K562 (cell line): ENCODE data around the gene DCLK1. TPM values are rescaled to one million over a fixed set of nuclear protein-coding genes. Genes with fewer than 3 reads are reported as not detected.

Experiments used
- ATAC-seq: fragments of 200-7000 bp; cut with Tn5 transposase; 3 replicates; pipeline ENCODE4 v1.9.1; 2020; ENCODE audit warnings: moderate library complexity
- BruUV-seq: library from RNA; stranded (reverse); fragments of 400-500 nt; replicated peaks from 2 replicates; lab custom pipeline; 2021; lab: Mats Ljungman, UMichigan
- CTCF ChIA-PET: fragments of 300-600 bp; formaldehyde crosslinking; extraction: SDS; loops from one replicate; lab custom pipeline; 2021; ENCODE audit warnings: low intra/inter-chr PET ratio; lab: Yijun Ruan, JAX
- POLR2A ChIA-PET: fragments of 300-600, 350-650 bp; sonication (Branson Sonifier 250); formaldehyde crosslinking; extraction: SDS; loops from one replicate; lab custom pipeline; 2021; ENCODE audit warnings: antibody characterized with exemption, inconsistent platforms; lab: Yijun Ruan, JAX
- DNase-seq, 4 experiments: peaks; one replicate each; pipeline versions ENCODE4 v3.0.0 to v3.0.0-alpha.2; 2011 to 2018; ENCODE audit warnings: low spot score in 3 of 4, mixed read lengths in 3 of 4; ENCODE audit errors: extremely low read depth in 1 of 4
- FAIRE-seq: peaks from 2 replicates; lab custom pipeline; 2011; peaks lifted over from hg19 to GRCh38; lab: Jason Lieb, UNC
- H2AFZ ChIP-seq: 2 replicates; pipeline ENCODE4 v1.6.0; 2011; ENCODE audit warnings: low read depth, low read length, control low read depth, inconsistent platforms
- H3K27ac ChIP-seq: fragments of 200-600 bp; 3 replicates; pipeline ENCODE4 v1.8.0; 2011; ENCODE audit warnings: low read depth, mild to moderate bottlenecking, control low read depth, inconsistent platforms, low read length, moderate library complexity, mixed read lengths; ENCODE audit errors: extremely low read depth
- H3K27me3 ChIP-seq, 2 experiments: fragments of 300-600 bp in 1 of 2; 2 replicates in 1 of 2; 3 replicates in 1 of 2; pipeline versions ENCODE4 v1.6.0 to v1.8.0; 2011; ENCODE audit warnings: inconsistent platforms in 2 of 2, low read length in 2 of 2, mild to moderate bottlenecking in 1 of 2, mixed read lengths in 1 of 2, moderate library complexity in 1 of 2; ENCODE audit not compliant: control insufficient read depth in 2 of 2, insufficient read depth in 2 of 2
- H3K36me3 ChIP-seq: fragments of 300-600 bp; 3 replicates; pipeline ENCODE4 v1.8.0; 2011; ENCODE audit warnings: mild to moderate bottlenecking, low read length, inconsistent platforms; ENCODE audit not compliant: control insufficient read depth, insufficient read depth
- H3K4me1 ChIP-seq, 2 experiments: fragments of 200-600 bp in 1 of 2; replicated peaks in 1 of 2; 2 replicates in 1 of 2; 3 replicates in 1 of 2; pipeline versions ENCODE4 v1.5.1 to v1.8.0; 2011; ENCODE audit warnings: inconsistent platforms in 2 of 2, low read length in 2 of 2, mild to moderate bottlenecking in 1 of 2, mixed read lengths in 1 of 2, moderate library complexity in 1 of 2; ENCODE audit not compliant: control insufficient read depth in 2 of 2, insufficient read depth in 2 of 2
- H3K4me2 ChIP-seq: 2 replicates; pipeline ENCODE4 v1.6.1; 2011; ENCODE audit warnings: low read length, control low read depth, inconsistent platforms, mixed read lengths; ENCODE audit not compliant: insufficient read depth
- H3K4me3 ChIP-seq: fragments of 200-600 bp; sonication (generic), shearing (Covaris generic); 2 replicates; pipeline ENCODE4 v1.5.1; 2016; ENCODE audit warnings: control low read depth, inconsistent platforms
- H3K79me2 ChIP-seq: fragments of 200-600 bp; 3 replicates; pipeline ENCODE4 v1.8.0; 2011; ENCODE audit warnings: low read length, inconsistent platforms; ENCODE audit not compliant: control insufficient read depth, insufficient read depth
- H3K9ac ChIP-seq, 2 experiments: 2 replicates each; pipeline versions ENCODE4 v1.6.0 to v1.6.1; 2011; ENCODE audit warnings: low read depth in 2 of 2, low read length in 2 of 2, control low read depth in 1 of 2, inconsistent platforms in 1 of 2, mild to moderate bottlenecking in 1 of 2, mixed read lengths in 1 of 2; ENCODE audit not compliant: insufficient read depth in 1 of 2
- H3K9me1 ChIP-seq: one replicate; pipeline ENCODE4 v1.6.0; 2011; ENCODE audit warnings: inconsistent platforms, mild to moderate bottlenecking, low read length, moderate library complexity; ENCODE audit not compliant: control insufficient read depth, insufficient read depth
- H3K9me3 ChIP-seq: replicated peaks from 2 replicates; pipeline ENCODE4 v1.5.1; 2011; ENCODE audit warnings: low read depth, low read length, inconsistent platforms; ENCODE audit not compliant: control insufficient read depth, insufficient read depth
- H4K20me1 ChIP-seq: replicated peaks from 2 replicates; pipeline ENCODE4 v1.6.1; 2011; ENCODE audit warnings: low read length, inconsistent platforms, mixed read lengths; ENCODE audit not compliant: control insufficient read depth, insufficient read depth
- FIP1L1 ChIP-seq: fragments of 200-400 bp; formaldehyde crosslinking; IDR thresholded peaks from 2 replicates; pipeline ENCODE4 v1.6.1; 2018; ENCODE audit warnings: mild to moderate bottlenecking, low read depth, low read length; ENCODE audit not compliant: poor library complexity, severe bottlenecking
- KLF13 ChIP-seq: fragments of 450-650 bp; IDR thresholded peaks from 2 replicates; pipeline ENCODE4 v1.6.1; 2016; ENCODE audit warnings: missing genetic modification characterization, low read depth, mild to moderate bottlenecking, missing compliant biosample characterization, moderate library complexity, borderline replicate concordance
- PATZ1 ChIP-seq: fragments of 250-450 bp; sonication (Bioruptor Pico); IDR thresholded peaks from 2 replicates; pipeline ENCODE4 v1.5.0; 2020; ENCODE audit warnings: mild to moderate bottlenecking, borderline replicate concordance
- WHSC1 ChIP-seq: IDR thresholded peaks from one replicate; pipeline ENCODE4 v1.6.1; 2012; ENCODE audit warnings: low read length, control low read depth, inconsistent platforms
- ZNF384 ChIP-seq: IDR thresholded peaks from 2 replicates; pipeline ENCODE4 v1.6.1; 2012; ENCODE audit warnings: low read depth, low read length, improper control_type of control experiment
- ZNF408 ChIP-seq: fragments of 250-450 bp; sonication (Bioruptor Pico); IDR thresholded peaks from 2 replicates; pipeline ENCODE4 v1.4.0; 2020; ENCODE audit warnings: low read depth, mild to moderate bottlenecking, moderate library complexity
- ZNF41 ChIP-seq: fragments of 250-450 bp; sonication (Bioruptor Pico); conservative IDR thresholded peaks from 2 replicates; pipeline ENCODE4 v1.4.0; 2020; ENCODE audit warnings: mild to moderate bottlenecking
- ZNF507 ChIP-seq: conservative IDR thresholded peaks from 2 replicates; pipeline ENCODE4 v1.6.1; 2017; ENCODE audit warnings: missing genetic modification characterization, missing compliant biosample characterization
- ZNF655 ChIP-seq: fragments of 250-450 bp; sonication (Bioruptor Pico); IDR thresholded peaks from 2 replicates; pipeline ENCODE4 v1.5.0; 2021
- ZNF695 ChIP-seq: fragments of 450-650 bp; formaldehyde crosslinking; IDR thresholded peaks from 2 replicates; pipeline ENCODE4 v1.4.0; 2020; ENCODE audit warnings: mild to moderate bottlenecking, moderate library complexity
- WGBS: fragments of 100-300 bp; shearing (Covaris generic); methylation state at CpG from one replicate; pipeline ENCODE4 v1.1.6; 2016; ENCODE audit warnings: low coverage, mixed read lengths; ENCODE audit not compliant: insufficient coverage; ENCODE audit errors: missing lambda C conversion rate; 5-methylcytosine and 5-hydroxymethylcytosine counted together
- in situ Hi-C: fragments of 300-500 bp; cut with MboI; formaldehyde crosslinking; loops from 4 replicates; pipeline ENCODE4 v1.15.0; 2018; ENCODE audit warnings: inconsistent platforms, mixed read lengths
- intact Hi-C: fragments of 100-400 bp; cut with micrococcal nuclease; formaldehyde crosslinking; loops from 2 replicates; pipeline ENCODE4 v1.14.2; 2022
- polyA plus RNA-seq, 8 experiments: library from polyadenylated mRNA; depleted of rRNA in 4 of 8; stranded (reverse) in 5 of 8; unstranded in 3 of 8; fragments of >200 nt; fragmentation: Nextera tagmentation in 2 of 8; fragmentation: Illumina TruSeq in 1 of 8; extraction: Ambion mirVana in 2 of 8; extraction: Trizol in 1 of 8; gene quantifications; 2 replicates each; pipeline versions ENCODE4 v1.2.1 to v1.2.3, GENCODE V29; 2011 to 2014; ENCODE audit warnings: inconsistent platforms in 1 of 8, missing spikeins in 1 of 8
- total RNA-seq, 7 experiments: library from RNA; depleted of rRNA in 6 of 7; stranded (reverse); fragments of >200 nt in 6 of 7; fragmentation: Illumina TruSeq in 2 of 7; extraction: Trizol in 2 of 7; gene quantifications; 2 replicates each; pipeline versions ENCODE4 v1.2.1 to v1.2.3, GENCODE V29; 2011 to 2021; ENCODE audit warnings: low replicate concordance in 1 of 7
- TF ChIP-seq, protein P1 (sequence below), 2 experiments: IDR thresholded peaks; 2 replicates each; pipeline ENCODE4 v1.6.1; 2012; ENCODE audit warnings: improper control_type of control experiment in 2 of 2, low read depth in 2 of 2, low read length in 2 of 2, borderline replicate concordance in 1 of 2

The DCLK1 gene
- total and polyA plus RNA-seq, 9 of the 15 experiments (the other 6 are each of a cell fraction or from before 2014, with no cell fraction given): 0.07 TPM; not detected in 8

DNA sequence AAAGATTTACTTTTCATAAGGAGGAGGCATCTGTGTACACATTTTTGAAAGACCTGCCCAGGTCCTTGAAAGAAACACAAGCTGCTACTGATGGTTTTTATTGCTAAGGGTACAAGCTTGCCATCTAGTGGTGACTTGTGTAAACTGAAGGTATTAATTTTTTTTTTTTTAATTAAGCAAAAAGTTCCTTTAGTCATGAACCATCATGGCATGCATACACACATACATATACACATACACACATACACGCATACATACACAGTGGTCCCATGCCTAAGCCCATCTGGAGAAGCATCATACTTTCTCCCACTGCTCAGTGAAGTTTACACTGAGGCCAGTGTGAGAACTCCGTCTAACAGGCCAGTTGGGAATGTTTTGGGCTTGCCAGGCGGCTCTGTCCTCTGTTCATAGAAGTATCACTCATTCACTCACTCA, 312.5 kb downstream of the DCLK1 start (continued):
- TF ChIP-seq PATZ1 (no peak), ZNF384 (peak; percentile 54)

GRCh38 chr13:35817642-35818607, 313.3 kb downstream of the DCLK1 start:
- ChIA-PET CTCF (no interaction called here), POLR2A (interaction anchor here (0.6 kb wide), 1 partner anchor 9 kb away, joined by 3 read pairs; no protein-coding TSS in a partner anchor)
- intact Hi-C loops (no loop called here), in situ Hi-C loops (no loop called here)
- no peak for DNase-seq
- H3K9me3 ChIP-seq: no peaks in the 10 kb centered on the region
- H3K9me1 ChIP-seq: no peaks in the 10 kb centered on the region
- no peaks in the 10 kb centered on the region for H4K20me1 ChIP-seq
- 0% methylated on average over 5 of the region's 5 CpGs for WGBS
- H3K4me1 ChIP-seq: no peaks in the 10 kb centered on the region
- no peak overlapping the region for H3K4me3 ChIP-seq
- H3K4me2 ChIP-seq: no peak overlapping the region
- H3K27me3 ChIP-seq: no peaks in the 10 kb centered on the region
- H3K79me2 ChIP-seq: no peaks in the 10 kb centered on the region
- no peak overlapping the region for H3K27ac ChIP-seq
- no peak overlapping the region for H2AFZ ChIP-seq
- no TSS peak for BruUV-seq
- no peak for FAIRE-seq
- ATAC-seq: no peak
- no peak for TF ChIP-seq KLF13 (tag)
- TF ChIP-seq ZNF695: no peak
- no peak for TF ChIP-seq ZNF408 (CRISPR knock-in tag)
- TF ChIP-seq, protein P1, sequence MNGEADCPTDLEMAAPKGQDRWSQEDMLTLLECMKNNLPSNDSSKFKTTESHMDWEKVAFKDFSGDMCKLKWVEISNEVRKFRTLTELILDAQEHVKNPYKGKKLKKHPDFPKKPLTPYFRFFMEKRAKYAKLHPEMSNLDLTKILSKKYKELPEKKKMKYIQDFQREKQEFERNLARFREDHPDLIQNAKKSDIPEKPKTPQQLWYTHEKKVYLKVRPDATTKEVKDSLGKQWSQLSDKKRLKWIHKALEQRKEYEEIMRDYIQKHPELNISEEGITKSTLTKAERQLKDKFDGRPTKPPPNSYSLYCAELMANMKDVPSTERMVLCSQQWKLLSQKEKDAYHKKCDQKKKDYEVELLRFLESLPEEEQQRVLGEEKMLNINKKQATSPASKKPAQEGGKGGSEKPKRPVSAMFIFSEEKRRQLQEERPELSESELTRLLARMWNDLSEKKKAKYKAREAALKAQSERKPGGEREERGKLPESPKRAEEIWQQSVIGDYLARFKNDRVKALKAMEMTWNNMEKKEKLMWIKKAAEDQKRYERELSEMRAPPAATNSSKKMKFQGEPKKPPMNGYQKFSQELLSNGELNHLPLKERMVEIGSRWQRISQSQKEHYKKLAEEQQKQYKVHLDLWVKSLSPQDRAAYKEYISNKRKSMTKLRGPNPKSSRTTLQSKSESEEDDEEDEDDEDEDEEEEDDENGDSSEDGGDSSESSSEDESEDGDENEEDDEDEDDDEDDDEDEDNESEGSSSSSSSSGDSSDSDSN (IDR thresholded peaks at IDR 0.05; ENCODE audit: borderline replicate concordance in 1 of 2, low read depth in 2 of 2, low read length in 2 of 2): no peak
- no peak for TF ChIP-seq ZNF507 (tag)
- no peak for TF ChIP-seq ZNF41 (CRISPR knock-in tag)
- TF ChIP-seq FIP1L1: no peak
- no peak for TF ChIP-seq WHSC1
- no peak for TF ChIP-seq ZNF655
- no peak overlapping the region for H3K9ac ChIP-seq
- H3K36me3 ChIP-seq: no peaks in the 10 kb centered on the region
